Lower lobe of right lung (tissue), 2 donors: ENCODE data around the gene DENND5B. TPM values are rescaled to one million over a fixed set of nuclear protein-coding genes. Genes with fewer than 3 reads are reported as not detected.

Experiments
- ATAC-seq, 2 donors: fragments of 200-7000 bp; cut with Tn5 transposase; one replicate each; pipeline ENCODE4 v1.9.1; 2020 to 2022; ENCODE audit warnings: mild to moderate bottlenecking in 2 of 2, moderate library complexity in 2 of 2
- DNase-seq: peaks from one replicate; pipeline ENCODE4 v3.0.0-alpha.2; 2020
- H3K27ac ChIP-seq: fragments of 200-600 bp; one replicate; pipeline ENCODE4 v1.8.0; 2022
- H3K27me3 ChIP-seq: fragments of 200-600 bp; one replicate; pipeline ENCODE4 v1.8.0; 2022; ENCODE audit warnings: low read depth
- H3K36me3 ChIP-seq: fragments of 200-600 bp; one replicate; pipeline ENCODE4 v1.8.0; 2022; ENCODE audit warnings: mild to moderate bottlenecking
- H3K4me1 ChIP-seq: fragments of 200-600 bp; one replicate; pipeline ENCODE4 v1.8.0; 2022
- H3K4me3 ChIP-seq: fragments of 200-600 bp; one replicate; pipeline ENCODE4 v1.8.0; 2022; ENCODE audit warnings: mild to moderate bottlenecking
- H3K9me3 ChIP-seq: fragments of 200-600 bp; one replicate; pipeline ENCODE4 v1.8.0; 2022
- CTCF ChIP-seq: fragments of 200-600 bp; IDR thresholded peaks from one replicate; pipeline ENCODE4 v1.8.0; 2022; ENCODE audit warnings: antibody characterized with exemption, mild to moderate bottlenecking
- intact Hi-C: fragments of 100-400 bp; cut with DNase I; formaldehyde crosslinking; loops from one replicate; pipeline ENCODE4 v1.11.0; 2022
- total RNA-seq: library from RNA; stranded (reverse); fragmentation: NEBNext Ultra II Directional; extraction: Animal tissue kit (Norgen Biotek cat#: 25700); gene quantifications from one replicate; pipeline ENCODE4 v1.2.1, GENCODE V29; 2021
- donor health status: DM: no; HTN: yes; CAD: no; lungs with severe emphysema.

DENND5B gene
- total RNA-seq, 1 donor from 2014 or later = 6.0 TPM

GRCh38 chr12:31355747-31356107 is 235.2 kb downstream of the DENND5B start:
- intact Hi-C loops = no loop called here
- H3K9me3 ChIP-seq = no peaks in the 10 kb centered on the region
- no peak for DNase-seq
- no peak for ATAC-seq
- no peaks in the 10 kb centered on the region for H3K4me1 ChIP-seq
- no peaks in the 10 kb centered on the region for H3K36me3 ChIP-seq
- no peak overlapping the region for H3K27ac ChIP-seq
- no peaks in the 10 kb centered on the region for H3K27me3 ChIP-seq
- TF ChIP-seq CTCF = no peak
- no peak overlapping the region for H3K4me3 ChIP-seq

GRCh38 chr12:31353750-31354708 is 236.9 kb downstream of the DENND5B start:
- Histone ChIP-seq H3K4me1 (no peaks in the 10 kb centered on the region), H3K36me3 (no peaks in the 10 kb centered on the region), H3K4me3 (no peak overlapping the region), H3K27me3 (no peaks in the 10 kb centered on the region), H3K27ac (no peak overlapping the region), H3K9me3 (no peaks in the 10 kb centered on the region)
- ATAC-seq (peak in 1 of 2 donors; percentile 67), DNase-seq (no peak)
- intact Hi-C loops = no loop called here
- no peak for TF ChIP-seq CTCF

- H3K4me1 ChIP-seq = no peaks in the 10 kb centered on the region
- TF ChIP-seq CTCF = no peak
- ATAC-seq (no peak), DNase-seq (no peak)
- intact Hi-C loops = no loop called here
- no peaks in the 10 kb centered on the region for H3K27me3 ChIP-seq
- no peak overlapping the region for H3K4me3 ChIP-seq
- H3K27ac ChIP-seq = no peak overlapping the region
- H3K36me3 ChIP-seq = no peaks in the 10 kb centered on the region
- no peaks in the 10 kb centered on the region for H3K9me3 ChIP-seq
Observed at GRCh38 chr12:31346267-31346666, 244.7 kb downstream of the DENND5B start.

GRCh38 chr12:31343139-31343538 is 247.8 kb downstream of the DENND5B start:
- no peaks in the 10 kb centered on the region for H3K4me1 ChIP-seq
- no peaks in the 10 kb centered on the region for H3K9me3 ChIP-seq
- ATAC-seq (no peak), DNase-seq (no peak)
- no peaks in the 10 kb centered on the region for H3K27me3 ChIP-seq
- TF ChIP-seq CTCF = no peak
- no peak overlapping the region for H3K27ac ChIP-seq
- no peaks in the 10 kb centered on the region for H3K36me3 ChIP-seq
- intact Hi-C loops = no loop called here
- no peak overlapping the region for H3K4me3 ChIP-seq

- no peaks in the 10 kb centered on the region for H3K9me3 ChIP-seq
- intact Hi-C loops = no loop called here
- no peak overlapping the region for H3K4me3 ChIP-seq
- TF ChIP-seq CTCF = no peak
- no peaks in the 10 kb centered on the region for H3K4me1 ChIP-seq
- DNase-seq (no peak), ATAC-seq (no peak)
- no peaks in the 10 kb centered on the region for H3K36me3 ChIP-seq
- H3K27ac ChIP-seq = no peak overlapping the region
- no peaks in the 10 kb centered on the region for H3K27me3 ChIP-seq
Observed at GRCh38 chr12:31342286-31342685, 248.7 kb downstream of the DENND5B start.
